A549 (cell line): ENCODE measurements around the gene IRF5.
"Not testable (repeated sequence)": the region's sequence is repeated elsewhere in the genome, so short reads cannot be mapped to it uniquely, and the experiment has no call there.

Experiments used
- CTCF ChIP-seq: fragments of >200 bp; sonication (Bioruptor Twin); formaldehyde crosslinking; IDR thresholded peaks from 3 replicates; pipeline ENCODE4 v1.5.1; 2016
- JUNB ChIP-seq: fragments of >200 bp; sonication (Bioruptor Twin); formaldehyde crosslinking; IDR thresholded peaks from 2 replicates; pipeline ENCODE4 v1.6.1; 2016
- TF ChIP-seq, protein P1 (sequence below): fragments of 200-600 bp; sonication (generic); IDR thresholded peaks from 2 replicates; pipeline ENCODE4 v1.6.1; 2016; ENCODE audit warnings: antibody characterized with exemption, mild to moderate bottlenecking, moderate library complexity

DNA sequence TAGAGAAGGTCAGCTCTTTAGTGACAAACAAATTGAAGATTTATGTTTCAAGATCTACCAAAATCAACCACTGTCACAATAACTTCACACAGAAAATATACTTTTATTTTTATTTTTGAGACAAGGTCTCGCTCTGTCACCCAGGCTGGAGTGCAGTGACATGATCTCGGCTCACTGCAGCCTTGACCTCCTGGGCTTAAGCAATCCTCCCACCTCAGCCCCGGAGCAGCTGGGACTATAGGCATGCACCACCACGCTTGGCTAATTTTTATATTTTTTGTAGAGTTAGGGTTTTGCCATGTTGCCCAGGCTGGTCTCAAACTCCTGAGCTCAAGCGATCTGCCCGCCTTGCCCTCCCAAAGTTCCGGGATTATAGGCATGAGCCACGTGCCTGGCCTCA is 56.8 kb downstream of the IRF5 start:
- not testable (repeated sequence) for TF ChIP-seq CTCF, JUNB
- TF ChIP-seq, protein P1, sequence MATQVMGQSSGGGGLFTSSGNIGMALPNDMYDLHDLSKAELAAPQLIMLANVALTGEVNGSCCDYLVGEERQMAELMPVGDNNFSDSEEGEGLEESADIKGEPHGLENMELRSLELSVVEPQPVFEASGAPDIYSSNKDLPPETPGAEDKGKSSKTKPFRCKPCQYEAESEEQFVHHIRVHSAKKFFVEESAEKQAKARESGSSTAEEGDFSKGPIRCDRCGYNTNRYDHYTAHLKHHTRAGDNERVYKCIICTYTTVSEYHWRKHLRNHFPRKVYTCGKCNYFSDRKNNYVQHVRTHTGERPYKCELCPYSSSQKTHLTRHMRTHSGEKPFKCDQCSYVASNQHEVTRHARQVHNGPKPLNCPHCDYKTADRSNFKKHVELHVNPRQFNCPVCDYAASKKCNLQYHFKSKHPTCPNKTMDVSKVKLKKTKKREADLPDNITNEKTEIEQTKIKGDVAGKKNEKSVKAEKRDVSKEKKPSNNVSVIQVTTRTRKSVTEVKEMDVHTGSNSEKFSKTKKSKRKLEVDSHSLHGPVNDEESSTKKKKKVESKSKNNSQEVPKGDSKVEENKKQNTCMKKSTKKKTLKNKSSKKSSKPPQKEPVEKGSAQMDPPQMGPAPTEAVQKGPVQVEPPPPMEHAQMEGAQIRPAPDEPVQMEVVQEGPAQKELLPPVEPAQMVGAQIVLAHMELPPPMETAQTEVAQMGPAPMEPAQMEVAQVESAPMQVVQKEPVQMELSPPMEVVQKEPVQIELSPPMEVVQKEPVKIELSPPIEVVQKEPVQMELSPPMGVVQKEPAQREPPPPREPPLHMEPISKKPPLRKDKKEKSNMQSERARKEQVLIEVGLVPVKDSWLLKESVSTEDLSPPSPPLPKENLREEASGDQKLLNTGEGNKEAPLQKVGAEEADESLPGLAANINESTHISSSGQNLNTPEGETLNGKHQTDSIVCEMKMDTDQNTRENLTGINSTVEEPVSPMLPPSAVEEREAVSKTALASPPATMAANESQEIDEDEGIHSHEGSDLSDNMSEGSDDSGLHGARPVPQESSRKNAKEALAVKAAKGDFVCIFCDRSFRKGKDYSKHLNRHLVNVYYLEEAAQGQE, result not testable (repeated sequence)
